CD4-positive, alpha-beta T cell treated with Interleukin-1 beta for 1 hour (primary cell): Measurements from ENCODE around the gene HSPB9.

Experiments
- DNase-seq, 2 donors: peaks; one replicate each; pipeline ENCODE4 v3.0.0-alpha.2; 2020 to 2022

HSPB9 gene, protein sequence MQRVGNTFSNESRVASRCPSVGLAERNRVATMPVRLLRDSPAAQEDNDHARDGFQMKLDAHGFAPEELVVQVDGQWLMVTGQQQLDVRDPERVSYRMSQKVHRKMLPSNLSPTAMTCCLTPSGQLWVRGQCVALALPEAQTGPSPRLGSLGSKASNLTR

DNA sequence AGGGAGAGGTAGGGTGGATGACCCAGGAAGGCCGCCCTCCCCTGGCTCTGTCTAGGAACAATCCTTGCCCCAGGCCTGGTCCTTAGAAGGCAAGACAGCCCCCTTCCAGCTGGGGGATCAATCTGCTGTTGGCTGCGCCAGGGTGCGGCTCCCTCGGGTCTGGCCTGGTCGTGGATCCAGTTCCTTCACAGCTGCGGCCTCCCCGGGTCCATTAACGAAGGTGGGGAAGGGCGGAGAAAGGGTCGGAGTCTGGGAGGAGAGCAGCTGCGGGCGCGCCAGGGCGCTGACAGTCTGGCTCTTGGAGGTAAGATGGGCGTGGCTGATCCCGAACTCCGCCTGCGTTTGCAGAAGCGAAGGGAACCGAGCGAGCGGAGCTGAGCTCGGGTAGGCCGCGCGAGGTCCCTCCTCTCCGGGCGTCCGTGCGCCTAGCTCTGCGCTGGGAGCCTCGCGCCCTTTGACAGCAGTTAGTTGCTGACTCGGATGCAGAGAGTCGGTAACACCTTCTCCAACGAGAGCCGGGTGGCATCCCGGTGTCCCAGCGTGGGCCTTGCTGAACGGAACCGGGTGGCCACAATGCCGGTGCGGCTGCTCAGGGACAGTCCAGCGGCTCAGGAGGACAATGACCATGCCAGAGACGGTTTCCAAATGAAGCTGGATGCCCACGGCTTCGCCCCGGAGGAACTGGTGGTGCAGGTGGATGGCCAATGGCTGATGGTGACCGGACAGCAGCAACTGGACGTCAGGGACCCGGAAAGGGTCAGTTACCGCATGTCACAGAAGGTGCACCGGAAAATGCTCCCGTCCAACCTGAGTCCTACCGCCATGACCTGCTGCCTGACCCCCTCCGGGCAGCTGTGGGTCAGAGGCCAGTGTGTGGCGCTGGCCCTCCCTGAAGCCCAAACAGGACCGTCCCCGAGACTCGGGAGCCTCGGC lies at the start of gene HSPB9:
Gene HSPB9 (plus strand): TSS at position 434 of the 933 bp plus-strand sequence. CDS start 47 bp downstream, at position 481.
- DNase-seq: no peak

DNA sequence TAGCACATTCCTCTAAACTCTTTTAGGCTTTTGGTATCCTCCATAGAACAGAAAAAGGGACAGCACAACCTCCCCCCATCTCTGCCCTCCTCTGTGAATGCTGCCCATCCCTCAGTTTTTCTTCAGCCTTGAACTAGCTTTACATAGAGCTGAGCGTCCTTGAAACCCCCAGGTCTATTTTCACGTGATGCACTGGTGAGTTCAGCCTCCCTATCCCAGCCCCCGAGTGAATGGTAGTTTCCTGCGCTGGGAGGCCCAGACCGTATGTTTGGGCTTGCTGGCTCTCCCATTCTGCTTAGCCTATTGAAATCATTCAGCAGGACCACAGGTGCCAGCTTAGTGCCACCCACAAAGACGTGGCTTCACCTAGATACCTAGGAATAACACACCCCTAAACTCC lies 46.8 kb upstream of the HSPB9 start:
- no peak for DNase-seq

DNA sequence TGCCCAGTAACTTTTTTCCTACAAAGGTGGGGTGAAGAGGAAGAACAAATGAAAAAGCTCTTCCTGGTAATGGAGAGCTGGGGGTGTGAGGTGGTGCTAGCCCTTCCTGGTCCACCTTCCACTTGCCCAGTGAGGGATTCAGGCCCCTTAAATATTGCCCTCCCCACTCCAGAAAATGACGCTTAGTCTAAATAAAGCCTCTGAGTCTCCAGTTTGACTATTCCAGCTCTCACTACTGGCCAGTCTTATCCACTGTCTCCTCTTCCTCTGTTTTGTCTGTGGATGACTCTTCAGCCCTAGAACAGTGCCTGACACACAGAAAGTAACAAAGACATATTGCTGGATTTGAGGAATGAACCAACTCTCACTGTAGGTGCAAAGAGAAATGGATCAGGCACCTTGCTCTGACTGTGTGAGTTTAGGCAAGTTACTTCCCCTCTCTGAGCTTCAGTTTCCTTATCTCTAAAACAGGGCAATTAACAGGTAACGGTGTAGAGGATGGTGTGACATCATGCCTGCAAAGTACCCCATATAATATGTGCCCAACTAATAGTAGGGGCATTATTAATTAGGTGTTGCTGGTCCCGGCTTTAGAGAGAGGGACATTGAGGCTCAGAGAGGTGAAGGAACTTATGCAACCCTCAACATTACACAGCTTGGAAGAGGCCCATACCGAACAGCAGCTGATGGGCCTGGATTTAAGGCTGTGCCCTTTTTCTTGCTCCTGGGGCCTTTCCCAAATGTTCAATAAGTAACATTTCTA lies 45.6 kb upstream of the HSPB9 start:
- DNase-seq: no peak

DNA sequence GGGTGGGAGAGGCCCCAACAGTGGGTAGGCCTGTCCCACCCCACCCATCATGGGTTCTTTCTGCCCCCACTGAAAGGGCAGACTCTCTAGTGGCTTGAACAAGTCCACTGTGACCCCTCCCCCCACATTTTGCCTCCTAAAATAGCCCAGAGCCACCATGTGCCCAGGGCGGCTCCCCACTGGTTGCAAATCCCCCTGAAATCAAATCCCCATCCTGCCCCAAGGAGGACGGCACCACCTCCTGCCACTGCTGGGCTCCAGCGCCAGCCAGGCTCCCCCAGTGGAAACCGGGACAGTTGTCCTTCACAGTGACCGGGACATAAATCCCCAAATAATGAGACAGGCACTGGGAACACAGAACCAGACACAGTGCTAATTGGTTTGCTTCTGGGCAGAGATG lies 44.8 kb upstream of the HSPB9 start:
- no peak for DNase-seq

GRCh38 chr17:42078396-42079043 lies 44.1 kb upstream of the HSPB9 start:
- no peak for DNase-seq

GRCh38 chr17:42079541-42079940 lies 43.1 kb upstream of the HSPB9 start:
- DNase-seq: no peak

- no peak for DNase-seq
Measured at GRCh38 chr17:42081516-42082129, 41.0 kb upstream of the HSPB9 start.

- DNase-seq: no peak
Measured at GRCh38 chr17:42087042-42087701, 35.4 kb upstream of the HSPB9 start.

- DNase-seq: no peak
Measured at GRCh38 chr17:42087736-42088705, 34.6 kb upstream of the HSPB9 start.

DNA sequence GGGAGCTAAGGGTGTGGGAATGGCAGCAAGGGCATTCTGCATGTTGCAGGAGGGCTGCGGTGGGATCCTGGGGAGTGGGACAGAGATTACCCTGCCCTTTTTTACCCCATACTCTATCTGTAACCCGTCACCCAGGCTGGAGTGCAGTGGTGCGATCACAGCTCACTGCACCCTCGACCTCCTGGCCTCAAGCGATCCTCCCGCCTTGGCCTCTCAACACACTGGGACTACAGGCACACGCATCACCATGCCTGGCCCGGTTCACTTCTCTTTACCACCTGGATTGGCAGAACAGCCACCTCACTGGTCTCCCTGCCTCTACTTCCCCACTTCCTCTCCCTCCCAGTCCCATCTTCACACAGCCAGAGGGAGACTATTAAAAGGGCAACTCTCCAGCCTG lies 33.9 kb upstream of the HSPB9 start:
- DNase-seq: no peak

DNA sequence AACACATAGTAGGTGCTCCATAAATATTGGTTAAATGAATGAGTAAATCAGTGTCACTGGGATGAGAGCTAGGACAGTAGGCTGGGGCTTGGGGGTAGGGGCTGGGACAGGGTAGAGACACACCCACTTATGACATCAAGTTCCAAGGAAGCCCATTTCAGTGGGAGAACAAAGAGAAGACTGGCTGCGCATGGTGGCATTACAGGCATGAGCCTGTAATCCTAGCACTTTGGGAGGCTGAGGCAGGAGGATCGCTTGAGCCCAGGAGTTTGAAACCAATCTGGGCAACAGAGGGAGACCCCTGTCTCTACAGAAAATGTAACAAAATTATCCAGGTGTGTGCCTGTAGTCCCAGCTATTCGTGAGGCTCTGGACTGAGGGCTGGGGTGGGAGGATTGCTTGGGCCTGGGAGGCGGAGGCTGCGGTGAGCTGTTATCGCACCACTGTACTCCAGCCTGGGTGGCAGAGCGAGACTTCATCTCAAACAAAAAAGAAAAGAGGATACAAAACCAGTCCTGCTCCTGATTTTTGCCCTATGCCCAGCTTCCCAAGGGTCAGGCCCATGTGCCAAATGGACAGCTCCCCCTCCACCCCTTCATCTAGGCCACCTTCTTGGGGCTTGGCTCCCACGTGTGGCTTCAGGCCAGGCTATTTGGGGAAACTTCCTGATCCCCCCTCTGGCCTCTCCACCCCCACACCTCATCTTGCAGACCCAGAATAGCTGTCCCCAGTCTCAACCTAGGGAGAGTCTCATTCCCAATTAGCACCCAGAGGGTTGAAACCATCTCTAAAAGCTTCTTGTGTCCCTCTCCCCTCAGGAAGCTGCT lies 31.4 kb upstream of the HSPB9 start:
- no peak for DNase-seq

- no peak for DNase-seq
Measured at GRCh38 chr17:42092939-42093338, 29.7 kb upstream of the HSPB9 start.

- DNase-seq: no peak
Measured at GRCh38 chr17:42094375-42095069, 28.1 kb upstream of the HSPB9 start.

- no peak for DNase-seq
Measured at GRCh38 chr17:42096360-42097111, 26.1 kb upstream of the HSPB9 start.

DNA sequence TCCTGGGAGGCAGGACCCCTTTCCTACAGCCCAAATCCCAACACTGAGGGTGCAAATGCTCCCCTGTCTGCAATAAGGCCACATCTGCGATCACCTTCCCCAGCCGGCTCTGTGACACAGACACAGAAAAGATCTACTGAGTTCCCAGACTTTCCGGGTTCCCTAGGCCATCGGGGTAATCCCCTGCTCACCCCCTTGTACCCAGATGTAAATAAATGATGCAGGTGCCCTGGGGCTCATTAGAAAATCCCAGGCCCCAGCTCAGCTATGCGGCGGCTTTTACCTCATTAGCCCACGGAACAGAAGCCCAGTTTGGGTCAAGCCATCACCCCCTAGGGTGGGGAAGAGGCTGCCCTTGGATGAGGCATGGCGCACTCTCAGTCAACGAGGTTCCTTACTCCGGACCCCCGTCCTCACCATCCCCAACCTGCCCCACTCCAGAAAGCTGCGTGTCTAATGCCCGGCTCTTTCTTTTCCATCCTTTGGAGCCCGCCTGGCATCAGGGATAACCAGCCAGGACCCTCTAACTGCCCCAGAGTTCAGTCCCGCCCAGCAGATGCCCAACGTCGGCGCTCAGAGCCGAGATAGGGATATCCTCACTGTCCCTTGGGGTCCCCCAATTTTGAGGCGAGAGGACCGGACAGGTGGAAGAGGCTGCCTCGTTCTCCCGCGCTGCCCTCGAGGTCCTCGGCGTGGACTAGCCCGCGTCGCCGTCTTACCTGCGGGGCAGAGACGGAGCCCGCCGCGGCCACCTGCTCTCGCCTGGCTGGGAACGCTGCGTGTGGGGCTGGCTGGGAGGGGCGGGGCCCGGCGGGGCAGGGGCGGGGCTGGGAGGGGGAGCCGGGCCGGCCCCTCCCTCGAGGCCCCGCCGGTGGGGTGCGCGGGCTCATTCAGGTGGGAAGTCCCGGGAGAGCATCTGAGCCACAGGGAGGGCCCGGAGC lies 24.6 kb upstream of the HSPB9 start, which contains the start of gene ZNF385C:
Gene ZNF385C (minus strand): TSS at position 783 of the 941 bp plus-strand sequence. CDS start 35,417 bp downstream, outside the sequence.
- peak; percentile 27 to 53 for DNase-seq

- DNase-seq: no peak
Measured at GRCh38 chr17:42098730-42099399, 23.7 kb upstream of the HSPB9 start.
